ENCODE data around the gene PCDH8.

DNA sequence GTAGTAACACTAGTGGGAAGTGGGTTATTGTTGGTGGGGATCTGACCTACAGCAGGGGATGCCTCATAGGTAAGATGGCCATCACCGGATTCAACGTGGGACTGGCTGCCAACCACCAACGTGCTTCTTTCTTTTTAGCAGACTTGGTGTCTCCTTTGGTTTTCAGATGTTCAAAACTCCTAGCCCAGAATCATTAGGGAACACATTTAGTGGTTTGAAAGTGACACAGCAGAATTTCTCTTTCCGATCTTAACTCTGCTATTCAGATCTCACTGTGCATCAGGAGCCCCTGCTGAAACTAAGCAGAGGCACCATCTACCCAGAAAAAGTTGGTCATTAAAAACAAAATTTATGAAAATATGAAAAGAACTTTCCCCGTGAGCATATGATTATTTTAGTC lies 36.7 kb upstream of the PCDH8 start:
- TF ChIP-seq, protein P1, sequence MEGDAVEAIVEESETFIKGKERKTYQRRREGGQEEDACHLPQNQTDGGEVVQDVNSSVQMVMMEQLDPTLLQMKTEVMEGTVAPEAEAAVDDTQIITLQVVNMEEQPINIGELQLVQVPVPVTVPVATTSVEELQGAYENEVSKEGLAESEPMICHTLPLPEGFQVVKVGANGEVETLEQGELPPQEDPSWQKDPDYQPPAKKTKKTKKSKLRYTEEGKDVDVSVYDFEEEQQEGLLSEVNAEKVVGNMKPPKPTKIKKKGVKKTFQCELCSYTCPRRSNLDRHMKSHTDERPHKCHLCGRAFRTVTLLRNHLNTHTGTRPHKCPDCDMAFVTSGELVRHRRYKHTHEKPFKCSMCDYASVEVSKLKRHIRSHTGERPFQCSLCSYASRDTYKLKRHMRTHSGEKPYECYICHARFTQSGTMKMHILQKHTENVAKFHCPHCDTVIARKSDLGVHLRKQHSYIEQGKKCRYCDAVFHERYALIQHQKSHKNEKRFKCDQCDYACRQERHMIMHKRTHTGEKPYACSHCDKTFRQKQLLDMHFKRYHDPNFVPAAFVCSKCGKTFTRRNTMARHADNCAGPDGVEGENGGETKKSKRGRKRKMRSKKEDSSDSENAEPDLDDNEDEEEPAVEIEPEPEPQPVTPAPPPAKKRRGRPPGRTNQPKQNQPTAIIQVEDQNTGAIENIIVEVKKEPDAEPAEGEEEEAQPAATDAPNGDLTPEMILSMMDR (IDR thresholded peaks at IDR 0.05): no peak
- no peak for TF ChIP-seq POLR2A (IDR thresholded peaks at IDR 0.05)

Data from lower leg skin (tissue), 3 donors.